ENCODE measurements around the gene KIAA0319L.

GRCh38 chr1:35590476-35591040, 33.4 kb upstream of the KIAA0319L start:
- no peak for TF ChIP-seq CTCF (IDR thresholded peaks at IDR 0.05)
- no peak for TF ChIP-seq POLR2A (IDR thresholded peaks at IDR 0.05)

Measured in thyroid gland (tissue), 4 donors.